Lower leg skin (tissue), 3 donors: ENCODE results near the gene GPR161.

Source experiments
- CTCF ChIP-seq, 3 donors: fragments of 450-650 bp; IDR thresholded peaks; one replicate each; pipeline ENCODE4 v1.5.1; 2016; ENCODE audit warnings: antibody characterized with exemption in 3 of 3, mild to moderate bottlenecking in 3 of 3, moderate library complexity in 2 of 3
- POLR2A ChIP-seq, 2 donors: fragments of 450-650 bp; IDR thresholded peaks; one replicate each; pipeline ENCODE4 v1.6.1; 2016 to 2017; ENCODE audit warnings: antibody characterized with exemption in 2 of 2, mild to moderate bottlenecking in 1 of 2, moderate library complexity in 1 of 2

- TF ChIP-seq CTCF (IDR thresholded peaks at IDR 0.05) (no peak), POLR2A (IDR thresholded peaks at IDR 0.05) (no peak)
These were observed 72.5 kb downstream of the GPR161 start for GRCh38 chr1:168064216-168064615.
